H1 (cell line): ENCODE data around the gene SH3PXD2A. TPM values are rescaled to one million over a fixed set of nuclear protein-coding genes. Genes with fewer than 3 reads are reported as not detected.

Experiments
- GTF2F1 ChIP-seq: IDR thresholded peaks from 2 replicates; pipeline ENCODE4 v1.6.1; 2012; ENCODE audit warnings: low read depth, low read length, improper control_type of control experiment, borderline replicate concordance
- TAF1 ChIP-seq: IDR thresholded peaks from 2 replicates; pipeline ENCODE4 v1.6.1; 2011; ENCODE audit warnings: mild to moderate bottlenecking, low read depth, low read length
- TCF12 ChIP-seq: IDR thresholded peaks from 2 replicates; pipeline ENCODE4 v1.6.1; 2011; ENCODE audit warnings: low read depth, mild to moderate bottlenecking, low read length
- polyA plus RNA-seq, 7 experiments: library from polyadenylated mRNA; depleted of rRNA in 3 of 7; stranded (reverse) in 5 of 7; unstranded in 2 of 7; fragments of >200 nt in 5 of 7; fragments of 200-250 nt in 2 of 7; gene quantifications; 1 replicate in 5 of 7; 2 replicates in 1 of 7; 4 replicates in 1 of 7; pipeline versions ENCODE4 v1.2.1 to v1.2.3, GENCODE V29; 2011 to 2013; ENCODE audit warnings: missing spikeins in 2 of 7, mixed read lengths in 2 of 7
- total RNA-seq: library from RNA; stranded (reverse); fragmentation: NEBNext Ultra II Directional; extraction: Animal tissue kit (Norgen Biotek cat#: 25700); gene quantifications from 2 replicates; pipeline ENCODE4 v1.2.1, GENCODE V29; 2021
- TF ChIP-seq, protein P1 (sequence below): IDR thresholded peaks from 2 replicates; pipeline ENCODE4 v1.6.1; 2012; ENCODE audit warnings: inconsistent platforms

The SH3PXD2A gene
- total and polyA plus RNA-seq, 2 of the 8 experiments (the other 6 are each of a cell fraction or from before 2014, with no cell fraction given) = 5.4 to 16.3 TPM

DNA sequence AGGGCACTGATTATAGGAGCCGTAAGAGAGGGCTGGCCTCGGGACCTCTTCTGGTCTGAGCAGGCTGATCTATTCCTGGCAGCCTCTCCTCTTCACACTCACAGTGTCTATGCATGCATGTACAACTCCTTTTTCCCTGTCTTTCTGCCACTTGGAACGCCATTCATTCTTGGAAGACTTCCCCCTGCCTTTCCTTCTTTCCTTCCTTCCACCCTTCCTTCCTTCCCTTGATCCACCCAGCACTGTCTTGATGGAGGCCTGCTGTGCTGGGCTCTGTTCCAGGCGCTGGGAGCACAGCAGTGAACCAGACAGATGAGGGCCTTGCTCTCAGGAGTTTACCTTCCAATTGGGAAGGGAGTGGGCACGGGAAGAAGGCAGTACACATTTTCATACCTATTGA lies 114.8 kb downstream of the SH3PXD2A start (continued):
- TF ChIP-seq, protein P1, sequence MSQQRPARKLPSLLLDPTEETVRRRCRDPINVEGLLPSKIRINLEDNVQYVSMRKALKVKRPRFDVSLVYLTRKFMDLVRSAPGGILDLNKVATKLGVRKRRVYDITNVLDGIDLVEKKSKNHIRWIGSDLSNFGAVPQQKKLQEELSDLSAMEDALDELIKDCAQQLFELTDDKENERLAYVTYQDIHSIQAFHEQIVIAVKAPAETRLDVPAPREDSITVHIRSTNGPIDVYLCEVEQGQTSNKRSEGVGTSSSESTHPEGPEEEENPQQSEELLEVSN = no peak
- TF ChIP-seq GTF2F1 = no peak
- no peak for TF ChIP-seq TCF12
- TF ChIP-seq TAF1 = no peak
